ENCODE measurements around the gene TCERG1L.

Gene TCERG1L

GRCh38 chr10:131270461-131271190, 40.9 kb downstream of the TCERG1L start:
- no peak for DNase-seq (ENCODE audit: low read depth)

DNA sequence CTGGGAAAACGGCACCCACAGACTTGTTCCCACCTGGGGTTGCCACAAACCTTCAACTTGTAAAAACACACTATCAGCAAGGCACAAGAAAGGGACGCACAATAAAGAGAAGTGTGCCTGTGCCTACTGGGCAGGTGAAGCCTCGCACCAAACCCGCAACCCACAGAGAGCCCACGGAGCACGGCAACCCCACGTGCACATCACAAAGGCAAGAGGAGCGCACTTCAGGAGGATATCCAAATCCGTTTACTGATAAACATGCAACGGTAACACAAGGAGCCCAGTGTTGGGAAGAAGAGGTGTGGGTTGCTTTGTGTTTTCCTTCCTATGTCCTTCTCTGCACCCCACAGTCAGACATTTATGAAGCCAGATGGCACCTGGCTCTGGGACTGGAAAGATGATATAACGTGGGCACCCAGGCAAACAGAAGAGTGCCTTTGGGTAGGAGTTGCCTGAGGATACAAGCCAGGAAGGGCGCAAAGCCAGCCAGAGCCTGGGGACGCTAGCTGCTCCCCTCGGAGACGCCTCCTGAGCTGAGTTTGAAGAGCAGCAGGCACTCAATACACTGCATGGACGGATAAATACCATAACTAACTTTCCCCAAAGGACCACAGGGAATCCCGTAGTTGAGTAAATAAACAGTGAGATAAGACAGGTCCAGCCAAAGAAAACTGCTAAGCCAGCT, 41.6 kb downstream of the TCERG1L start:
- no peak for DNase-seq (ENCODE audit: low read depth)

DNA sequence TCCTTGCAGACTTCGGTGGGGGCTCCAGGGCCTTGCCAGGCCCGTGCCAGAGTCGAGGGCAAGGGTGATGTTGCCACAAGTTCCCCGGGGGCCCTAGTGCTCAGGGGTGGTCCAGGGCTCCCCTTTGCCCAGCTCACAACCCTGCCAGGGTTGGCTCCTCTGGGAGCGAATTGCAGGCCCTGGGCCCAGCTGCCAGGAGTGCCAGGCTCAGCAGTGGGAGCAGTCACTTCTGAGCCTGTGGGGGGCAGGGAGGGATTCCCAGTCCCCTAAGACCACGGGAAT, 43.8 kb downstream of the TCERG1L start:
- DNase-seq (ENCODE audit: low read depth): no peak

GRCh38 chr10:131266936-131267813, 44.3 kb downstream of the TCERG1L start:
- no peak for DNase-seq (ENCODE audit: low read depth)

DNA sequence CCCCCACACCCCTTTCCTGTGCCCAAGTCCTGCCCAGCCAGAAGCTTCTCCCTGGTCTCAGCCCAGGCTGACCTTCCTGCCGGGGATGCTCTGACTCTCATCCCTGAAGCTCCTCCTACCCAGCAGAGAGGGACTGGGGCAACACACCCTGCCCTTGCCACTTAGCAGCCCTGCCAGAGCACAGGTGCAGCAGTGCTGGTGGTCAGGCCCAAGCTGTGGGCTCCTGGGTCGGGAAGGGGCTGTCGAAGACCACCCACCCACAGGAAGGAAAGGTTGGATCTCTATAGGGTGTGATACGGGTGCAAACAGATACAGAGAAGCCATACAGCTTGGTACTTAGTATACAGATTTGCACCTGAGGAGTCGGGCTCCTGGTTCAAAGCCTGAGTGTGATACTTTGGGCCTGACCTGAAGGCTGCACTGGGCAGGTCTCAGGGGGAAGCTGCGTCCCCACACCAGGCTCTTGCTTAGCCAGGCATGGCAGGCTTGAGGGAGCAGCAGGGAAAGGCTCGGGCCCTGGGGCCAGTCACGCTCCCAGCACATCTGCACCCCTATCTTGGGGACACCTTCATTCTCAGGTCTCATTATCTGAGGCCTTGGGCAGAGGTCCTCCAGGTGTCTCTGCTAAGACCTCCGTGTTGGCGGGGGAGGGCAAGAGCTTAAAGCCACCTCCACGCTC, 47.3 kb downstream of the TCERG1L start:
- DNase-seq (ENCODE audit: low read depth): no peak

DNA sequence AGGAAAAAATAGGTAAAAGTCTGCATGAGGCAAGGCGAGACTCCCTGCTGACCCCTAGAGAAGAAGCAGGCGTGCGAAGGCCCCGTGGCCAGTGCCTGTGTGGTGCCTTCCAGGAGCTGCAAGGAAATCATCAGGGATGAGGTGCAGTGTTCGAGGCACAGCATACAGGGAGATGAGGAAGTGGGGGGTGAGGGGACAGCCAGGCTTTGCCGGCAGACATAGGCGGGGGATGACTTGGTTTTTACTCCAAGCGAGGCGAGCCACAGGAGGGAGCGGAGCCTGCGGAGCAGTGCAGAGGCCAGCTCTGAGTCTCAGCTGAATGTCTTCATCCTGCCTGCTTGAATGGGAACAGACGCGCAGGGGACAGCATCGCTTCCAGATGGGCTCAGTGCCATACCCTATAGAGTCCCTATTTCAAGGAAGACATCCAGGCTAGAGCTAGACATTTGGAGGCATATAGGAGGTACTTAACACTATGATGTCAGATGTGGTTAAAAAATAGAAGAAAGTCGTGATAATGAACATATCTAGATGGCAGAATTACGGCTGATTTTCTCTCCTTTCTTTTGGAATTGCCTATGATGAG, 49.5 kb downstream of the TCERG1L start:
- no peak for DNase-seq (ENCODE audit: low read depth)

DNA sequence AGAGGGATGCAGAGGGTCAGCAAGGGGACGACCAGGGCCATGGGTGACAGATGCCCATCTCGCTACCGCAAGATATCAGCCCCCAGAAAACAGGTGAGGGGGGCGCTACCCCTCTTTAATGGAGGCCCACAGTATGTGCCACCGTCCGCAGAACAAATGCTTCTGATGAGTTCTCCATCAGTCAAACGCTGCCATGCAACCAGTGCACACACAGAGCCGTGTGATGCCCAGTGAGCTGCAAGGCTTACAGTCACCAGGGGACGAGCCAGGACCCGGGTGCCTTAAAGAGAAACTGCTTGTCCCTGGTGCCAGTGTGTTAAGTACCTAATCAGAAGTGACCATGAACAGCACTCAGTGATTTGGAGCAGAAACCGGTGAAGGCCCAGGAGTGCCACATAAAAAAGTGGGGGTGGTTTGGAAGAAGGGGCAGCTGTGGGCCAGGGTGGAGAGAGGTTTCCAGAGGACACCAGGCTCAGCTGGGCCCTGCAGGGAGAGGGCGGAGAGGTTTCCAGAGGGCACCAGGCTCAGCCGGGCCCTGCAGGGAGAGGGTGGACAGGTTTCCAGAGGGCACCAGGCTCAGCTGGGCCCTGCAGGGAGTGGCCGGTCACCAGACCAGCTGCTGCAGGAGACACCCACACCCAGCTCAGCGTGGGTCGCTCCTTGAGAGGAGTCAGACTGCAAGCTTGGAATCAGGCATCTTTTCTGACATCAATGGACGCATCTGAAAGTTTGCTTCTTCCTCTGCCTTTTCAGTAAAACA, 50.9 kb downstream of the TCERG1L start:
- no peak for DNase-seq (ENCODE audit: low read depth)

DNA sequence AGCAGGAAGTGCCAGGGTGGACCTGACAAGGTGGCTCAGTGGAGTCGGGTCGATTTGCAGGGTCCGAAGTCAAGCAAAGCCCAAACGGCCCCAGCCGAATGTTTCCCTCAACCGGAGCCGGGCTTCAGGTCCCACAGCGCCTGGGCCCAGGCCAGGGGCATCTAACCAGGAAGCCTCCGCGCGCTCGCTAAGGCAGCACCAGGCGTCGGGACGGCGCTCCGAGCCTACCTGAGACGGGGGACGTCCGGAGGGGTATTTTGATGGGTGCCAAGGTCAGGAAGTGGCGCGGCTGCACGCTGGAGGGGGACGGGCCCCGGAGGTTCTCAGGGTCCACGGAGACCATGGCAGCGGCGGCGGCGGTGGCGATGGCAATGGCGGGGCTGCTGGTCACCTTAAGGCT, 51.5 kb downstream of the TCERG1L start:
- no peak for DNase-seq (ENCODE audit: low read depth)

- no peak for DNase-seq (ENCODE audit: low read depth)
These were observed 52.0 kb downstream of the TCERG1L start for GRCh38 chr10:131259535-131259934.

GRCh38 chr10:131258256-131258655, 53.3 kb downstream of the TCERG1L start:
- DNase-seq (ENCODE audit: low read depth): no peak

DNA sequence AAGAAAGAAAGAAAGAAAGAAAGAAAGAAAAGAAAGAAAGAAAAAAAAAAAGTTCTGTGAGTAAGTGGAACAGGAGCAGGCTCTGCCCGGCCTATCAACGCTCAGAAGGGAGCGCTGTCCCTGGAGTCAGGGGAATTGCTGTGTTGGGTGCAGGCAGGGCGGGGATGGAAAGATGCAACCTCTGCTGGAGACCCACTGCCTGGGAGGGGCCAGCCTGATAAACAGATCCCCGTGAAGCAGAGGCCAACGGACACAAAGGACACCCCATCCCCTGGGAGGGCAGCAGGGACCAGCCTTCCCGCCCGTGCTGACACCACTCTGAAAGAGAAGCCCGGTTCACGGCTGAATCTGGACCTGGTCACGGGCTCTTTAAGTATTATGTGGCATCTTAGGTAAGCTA, 54.5 kb downstream of the TCERG1L start:
- no peak for DNase-seq (ENCODE audit: low read depth)

GRCh38 chr10:131254859-131255252, 56.7 kb downstream of the TCERG1L start:
- no peak for DNase-seq (ENCODE audit: low read depth)

DNA sequence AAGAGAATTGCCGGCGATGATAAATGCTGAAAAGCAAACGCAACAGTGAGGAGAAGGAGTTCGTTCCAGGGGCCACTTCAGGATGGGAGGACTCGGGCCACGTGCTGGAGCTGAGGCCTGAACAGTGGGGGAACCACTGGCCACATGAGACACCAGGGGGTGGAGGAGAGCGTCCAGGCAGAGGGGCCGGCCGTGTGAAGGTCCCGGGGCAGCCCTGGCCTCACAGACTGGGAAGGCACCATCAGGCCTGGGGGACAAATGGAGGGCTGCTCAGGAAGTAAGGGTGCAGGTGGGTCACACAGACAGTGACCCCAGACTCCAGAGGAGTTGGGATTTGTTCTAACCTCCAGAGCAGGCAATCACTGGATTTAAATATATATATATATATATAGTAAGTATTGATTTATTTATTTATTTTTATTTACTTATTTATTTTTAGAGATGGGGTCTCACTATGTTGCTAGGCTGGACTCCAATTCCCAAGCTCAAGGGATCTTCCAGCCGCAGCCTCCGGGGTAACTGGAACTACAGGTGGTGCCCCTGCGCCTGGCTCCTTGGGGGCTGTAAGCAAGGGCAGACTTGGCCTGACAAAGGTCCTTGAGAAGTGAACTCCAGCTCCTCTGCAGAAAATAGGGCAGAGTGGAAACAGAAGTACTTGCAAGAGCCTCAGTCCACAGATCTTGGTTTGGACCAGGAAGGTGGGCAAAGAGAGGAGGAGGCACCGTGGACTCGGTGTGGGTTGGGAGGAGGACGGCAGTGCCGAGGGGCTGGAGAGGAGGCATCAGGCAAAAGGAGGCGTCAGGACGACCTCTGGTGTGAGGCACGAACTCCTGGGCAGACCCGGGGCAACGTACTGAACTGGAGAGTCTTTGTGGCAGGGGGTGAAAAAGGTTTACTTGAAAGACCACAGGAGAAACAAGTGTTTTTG, 57.3 kb downstream of the TCERG1L start:
- DNase-seq (ENCODE audit: low read depth): no peak

DNA sequence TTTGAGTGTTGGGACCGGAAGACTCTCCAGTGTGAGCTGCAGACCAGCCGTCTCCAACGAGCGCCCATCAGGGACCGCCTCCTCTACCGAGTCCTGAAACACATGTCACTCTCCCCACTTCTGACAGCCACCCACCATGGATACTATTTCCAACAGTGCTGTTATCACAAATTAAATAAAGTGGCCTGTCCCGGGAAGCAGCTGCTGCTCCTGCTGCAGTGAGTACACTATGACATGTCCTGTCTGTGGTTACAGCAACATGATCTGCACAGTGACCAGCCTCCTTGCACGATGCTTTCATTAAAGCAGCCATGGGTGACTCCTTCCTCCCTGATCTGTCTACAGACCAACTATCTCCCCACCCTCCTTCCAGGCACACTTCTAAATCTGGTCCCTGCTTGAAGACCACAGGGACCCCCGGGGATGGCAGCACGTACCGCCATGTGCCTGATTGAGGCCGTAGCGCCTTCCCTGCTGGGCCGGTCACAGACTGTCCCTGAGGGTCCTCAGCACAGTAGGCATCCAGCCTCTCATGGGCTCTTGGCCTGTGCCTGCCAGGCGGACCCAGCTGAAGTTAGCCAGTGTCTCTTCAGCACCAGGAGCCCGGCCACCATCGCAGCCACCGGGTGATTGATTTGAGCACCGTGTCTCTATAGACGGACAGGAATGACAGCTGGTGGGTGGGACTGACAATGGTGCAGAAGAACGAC, 58.8 kb downstream of the TCERG1L start:
- DNase-seq (ENCODE audit: low read depth): no peak

- no peak for DNase-seq (ENCODE audit: low read depth)
These were observed 60.4 kb downstream of the TCERG1L start for GRCh38 chr10:131251146-131251541.

GRCh38 chr10:131250454-131251145, 60.9 kb downstream of the TCERG1L start:
- DNase-seq (ENCODE audit: low read depth): no peak

- no peak for DNase-seq (ENCODE audit: low read depth)
These were observed 61.6 kb downstream of the TCERG1L start for GRCh38 chr10:131249955-131250344.

DNA sequence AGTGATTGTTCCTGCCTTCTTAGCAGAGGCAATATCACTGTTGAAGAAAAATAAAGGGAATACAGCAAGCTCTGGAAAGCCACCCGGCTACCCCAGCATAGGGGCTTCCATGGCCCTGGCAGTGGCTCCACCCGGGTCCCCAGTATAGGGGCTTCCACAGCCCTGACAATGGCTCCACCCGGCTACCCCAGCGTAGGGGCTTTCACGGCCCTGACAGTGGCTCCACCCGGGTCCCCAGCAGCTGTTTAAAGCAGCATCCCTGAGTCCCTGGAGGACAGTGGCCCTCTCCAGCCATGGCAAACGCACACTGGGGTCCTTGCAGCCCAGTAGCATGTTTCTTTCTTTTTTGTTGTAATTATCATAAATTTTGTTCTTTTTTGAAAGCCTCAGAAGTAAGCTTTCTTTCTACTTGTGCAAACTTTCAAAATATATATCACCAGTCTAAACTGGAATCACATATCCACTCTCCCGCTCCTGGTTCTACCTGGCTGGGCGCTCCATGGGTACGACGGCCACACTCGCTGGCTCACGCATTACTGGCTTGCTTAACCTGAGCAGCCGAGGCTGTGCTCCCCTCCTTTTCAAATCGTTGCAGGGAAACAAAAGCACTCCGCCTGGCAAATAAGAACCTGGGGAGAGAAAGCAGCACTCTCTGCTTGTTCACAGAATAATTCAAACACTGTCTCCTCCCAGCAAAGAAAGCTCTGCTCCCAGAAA, 62.1 kb downstream of the TCERG1L start:
- DNase-seq (ENCODE audit: low read depth): no peak

Data from stimulated activated CD8-positive, alpha-beta memory T cell treated with anti-CD3 and anti-CD28 coated beads, Interleukin-15, amount 100 ng/mL, for 24 hours (primary cell).